Suprapubic skin (tissue), 4 donors: ENCODE data around the gene ZNF532. TPM values are rescaled to one million over a fixed set of nuclear protein-coding genes. Genes with fewer than 3 reads are reported as not detected.

ENCODE experiments used
- DNase-seq, 2 donors: peaks; one replicate each; pipeline ENCODE4 v3.0.0-alpha.2; 2019; ENCODE audit warnings: low spot score in 2 of 2
- H3K27ac ChIP-seq: fragments of 200-600 bp; sonication (generic); one replicate; pipeline ENCODE4 v1.5.1; 2019
- H3K27me3 ChIP-seq: fragments of 200-600 bp; sonication (generic); one replicate; pipeline ENCODE4 v1.5.1; 2019
- H3K36me3 ChIP-seq: fragments of 200-600 bp; sonication (generic); one replicate; pipeline ENCODE4 v1.5.1; 2019
- H3K4me1 ChIP-seq: fragments of 200-600 bp; sonication (generic); one replicate; pipeline ENCODE4 v1.5.1; 2019
- H3K4me3 ChIP-seq: fragments of 200-600 bp; sonication (generic); one replicate; pipeline ENCODE4 v1.5.1; 2019; ENCODE audit warnings: mild to moderate bottlenecking
- H3K9me3 ChIP-seq: fragments of 200-600 bp; sonication (generic); one replicate; pipeline ENCODE4 v1.5.1; 2019
- EP300 ChIP-seq: sonication (generic); formaldehyde crosslinking; IDR thresholded peaks from one replicate; pipeline ENCODE4 v1.6.1; 2017; ENCODE audit warnings: antibody characterized with exemption
- POLR2A ChIP-seq, 2 donors: fragments of 450-650 bp; IDR thresholded peaks; one replicate each; pipeline ENCODE4 v1.6.1; 2017; ENCODE audit warnings: antibody characterized with exemption in 2 of 2, mild to moderate bottlenecking in 2 of 2, moderate library complexity in 2 of 2
- POLR2AphosphoS5 ChIP-seq, 3 donors: sonication (generic); formaldehyde crosslinking; IDR thresholded peaks; one replicate each; pipeline ENCODE4 v1.6.1; 2017; ENCODE audit warnings: antibody characterized with exemption in 3 of 3
- WGBS: methylation state at CpG from one replicate; pipeline ENCODE4 v1.1.5; 2018; 5-methylcytosine and 5-hydroxymethylcytosine counted together
- total RNA-seq, 4 donors: library from RNA; depleted of rRNA; stranded (reverse); fragments of >200 nt; gene quantifications; one replicate each; pipeline ENCODE4 v1.1.0, GENCODE V29; 2016
- TF ChIP-seq, protein P1 (sequence below), 2 donors: fragments of 200-600 bp in 1 of 2; fragments of 450-650 bp in 1 of 2; sonication (generic) in 1 of 2; IDR thresholded peaks; one replicate each; pipeline ENCODE4 v1.5.1; 2016 to 2019; ENCODE audit warnings: antibody characterized with exemption in 2 of 2, mild to moderate bottlenecking in 1 of 2, moderate library complexity in 1 of 2

Gene ZNF532
- total RNA-seq, 4 donors from 2014 or later, result 31.1 to 58.5 (median 51.7) TPM

DNA sequence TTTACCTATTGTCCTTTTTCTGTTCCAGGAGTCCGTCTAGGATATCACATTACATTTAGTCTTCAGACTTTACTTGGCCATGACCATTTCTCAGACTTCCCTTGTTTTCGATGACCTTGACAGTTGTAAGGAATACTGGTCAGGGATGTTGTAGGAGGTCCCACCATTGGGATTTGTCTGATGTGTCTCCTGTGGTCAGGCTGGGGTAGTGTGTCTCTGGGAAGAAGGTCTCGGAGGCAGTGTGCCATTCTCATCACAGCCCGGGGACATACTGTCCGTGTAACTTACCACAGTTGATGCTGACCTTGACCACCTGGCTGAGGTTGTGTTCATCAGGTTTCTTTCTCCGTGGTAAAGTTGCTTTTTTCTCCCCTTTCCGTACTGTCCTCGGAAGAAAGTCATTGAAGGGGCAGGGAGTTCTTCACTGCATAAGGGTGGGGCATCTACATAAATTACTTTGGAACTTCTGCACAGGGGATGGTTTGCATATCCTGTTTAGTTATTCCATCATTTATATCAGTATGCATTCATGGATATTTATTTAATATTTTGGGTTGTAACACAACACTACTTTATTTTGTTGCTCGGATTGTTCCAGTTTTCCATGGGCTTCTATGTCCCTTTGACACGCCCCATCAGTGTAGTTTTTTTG lies 41.2 kb downstream of the ZNF532 start:
- H3K27me3 ChIP-seq, result no peaks in the 10 kb centered on the region
- peaks cover 10% of the 10 kb centered on the region for H3K36me3 ChIP-seq
- no peaks in the 10 kb centered on the region for H3K9me3 ChIP-seq
- no peak for DNase-seq
- 88% methylated on average over 10 of the region's 10 CpGs for WGBS
- H3K4me3 ChIP-seq, result no peak overlapping the region
- TF ChIP-seq POLR2AphosphoS5 (IDR thresholded peaks at IDR 0.05), result no peak
- TF ChIP-seq EP300, result no peak
- TF ChIP-seq, protein P1, sequence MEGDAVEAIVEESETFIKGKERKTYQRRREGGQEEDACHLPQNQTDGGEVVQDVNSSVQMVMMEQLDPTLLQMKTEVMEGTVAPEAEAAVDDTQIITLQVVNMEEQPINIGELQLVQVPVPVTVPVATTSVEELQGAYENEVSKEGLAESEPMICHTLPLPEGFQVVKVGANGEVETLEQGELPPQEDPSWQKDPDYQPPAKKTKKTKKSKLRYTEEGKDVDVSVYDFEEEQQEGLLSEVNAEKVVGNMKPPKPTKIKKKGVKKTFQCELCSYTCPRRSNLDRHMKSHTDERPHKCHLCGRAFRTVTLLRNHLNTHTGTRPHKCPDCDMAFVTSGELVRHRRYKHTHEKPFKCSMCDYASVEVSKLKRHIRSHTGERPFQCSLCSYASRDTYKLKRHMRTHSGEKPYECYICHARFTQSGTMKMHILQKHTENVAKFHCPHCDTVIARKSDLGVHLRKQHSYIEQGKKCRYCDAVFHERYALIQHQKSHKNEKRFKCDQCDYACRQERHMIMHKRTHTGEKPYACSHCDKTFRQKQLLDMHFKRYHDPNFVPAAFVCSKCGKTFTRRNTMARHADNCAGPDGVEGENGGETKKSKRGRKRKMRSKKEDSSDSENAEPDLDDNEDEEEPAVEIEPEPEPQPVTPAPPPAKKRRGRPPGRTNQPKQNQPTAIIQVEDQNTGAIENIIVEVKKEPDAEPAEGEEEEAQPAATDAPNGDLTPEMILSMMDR (IDR thresholded peaks at IDR 0.05), result no peak
- no peaks in the 10 kb centered on the region for H3K4me1 ChIP-seq
- H3K27ac ChIP-seq, result no peak overlapping the region

DNA sequence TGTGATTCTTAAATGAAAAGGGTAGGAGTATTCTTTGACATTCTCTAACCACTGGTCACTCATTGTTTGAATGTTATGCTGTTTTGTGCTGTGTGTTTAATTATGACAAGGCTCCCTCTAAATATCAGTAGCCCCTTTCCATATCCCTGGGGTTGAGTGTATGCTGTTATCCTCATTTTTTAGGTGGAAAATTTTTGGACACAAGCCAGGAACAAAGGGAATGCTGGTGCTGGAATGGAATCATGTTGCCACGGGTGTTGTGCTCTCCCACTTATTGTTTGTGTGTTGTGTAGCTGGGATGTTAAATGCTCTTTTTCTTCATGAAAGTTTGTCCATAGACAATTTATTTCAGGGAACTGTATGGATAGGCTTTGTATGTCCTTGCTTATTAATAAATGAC lies 43.3 kb downstream of the ZNF532 start:
- Histone ChIP-seq H3K4me1 (no peaks in the 10 kb centered on the region), H3K27ac (no peak overlapping the region), H3K36me3 (no peaks in the 10 kb centered on the region), H3K9me3 (no peaks in the 10 kb centered on the region), H3K4me3 (no peak overlapping the region), H3K27me3 (no peaks in the 10 kb centered on the region)
- TF ChIP-seq EP300 (no peak), POLR2A (IDR thresholded peaks at IDR 0.05) (no peak), POLR2AphosphoS5 (IDR thresholded peaks at IDR 0.05) (no peak)
- TF ChIP-seq, protein P1 (IDR thresholded peaks at IDR 0.05), result no peak
- WGBS, result 52% methylated on average over 1 of the region's 1 CpG
- DNase-seq, result no peak

DNA sequence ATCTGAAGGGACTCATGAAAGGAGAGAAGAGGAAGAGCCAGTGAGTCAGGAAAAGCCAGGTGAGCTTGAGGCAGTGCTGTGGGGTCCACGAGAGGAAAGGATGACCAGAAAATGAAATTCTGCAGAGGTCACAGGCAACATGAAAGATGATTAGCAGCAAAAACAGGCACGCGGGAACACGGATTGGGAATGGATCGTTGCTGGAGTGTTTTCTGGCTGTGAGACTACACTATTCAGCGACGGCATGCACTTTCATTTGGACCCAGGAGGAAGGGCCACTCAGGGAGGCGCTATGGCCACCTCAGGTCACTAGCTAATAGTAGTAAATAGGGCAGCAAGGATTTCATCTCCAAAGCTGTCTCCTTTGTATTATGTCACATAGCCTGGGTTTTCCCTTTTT lies 44.8 kb downstream of the ZNF532 start:
- 91% methylated on average over 8 of the region's 8 CpGs for WGBS
- Histone ChIP-seq H3K27me3 (no peaks in the 10 kb centered on the region), H3K36me3 (no peaks in the 10 kb centered on the region), H3K4me3 (no peak overlapping the region), H3K4me1 (no peaks in the 10 kb centered on the region), H3K9me3 (no peaks in the 10 kb centered on the region), H3K27ac (no peak overlapping the region)
- DNase-seq, result no peak
- no peak for TF ChIP-seq EP300
- TF ChIP-seq, protein P1 (IDR thresholded peaks at IDR 0.05), result no peak
- no peak for TF ChIP-seq POLR2AphosphoS5 (IDR thresholded peaks at IDR 0.05)
- no peak for TF ChIP-seq POLR2A (IDR thresholded peaks at IDR 0.05)

DNA sequence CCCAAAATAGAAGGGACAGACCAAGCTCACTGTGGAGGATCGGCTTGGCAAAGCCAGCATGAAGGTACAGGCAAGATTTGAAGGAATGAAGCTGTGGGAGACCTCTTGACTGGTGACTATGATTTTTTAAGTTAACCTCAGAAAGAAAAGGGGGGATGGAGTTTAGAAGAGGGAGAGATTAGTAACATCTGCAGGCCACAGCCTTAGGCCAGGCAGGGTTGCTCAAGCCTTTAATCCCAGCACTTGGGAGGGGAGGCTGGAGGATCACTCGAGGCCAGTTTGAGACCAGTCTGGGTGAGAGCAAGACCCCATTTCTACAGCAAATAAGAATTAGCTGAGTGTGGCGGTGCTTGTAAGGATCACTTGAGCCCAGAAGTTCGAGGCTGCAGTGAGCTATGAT lies 46.6 kb downstream of the ZNF532 start:
- H3K9me3 ChIP-seq, result no peaks in the 10 kb centered on the region
- H3K36me3 ChIP-seq, result peaks cover 5% of the 10 kb centered on the region
- WGBS, result 75% methylated on average over 4 of the region's 4 CpGs
- no peak for DNase-seq
- no peak overlapping the region for H3K4me3 ChIP-seq
- TF ChIP-seq POLR2AphosphoS5 (IDR thresholded peaks at IDR 0.05), result no peak
- TF ChIP-seq, protein P1 (IDR thresholded peaks at IDR 0.05), result no peak
- no peaks in the 10 kb centered on the region for H3K4me1 ChIP-seq
- H3K27ac ChIP-seq, result no peak overlapping the region
- no peaks in the 10 kb centered on the region for H3K27me3 ChIP-seq

DNA sequence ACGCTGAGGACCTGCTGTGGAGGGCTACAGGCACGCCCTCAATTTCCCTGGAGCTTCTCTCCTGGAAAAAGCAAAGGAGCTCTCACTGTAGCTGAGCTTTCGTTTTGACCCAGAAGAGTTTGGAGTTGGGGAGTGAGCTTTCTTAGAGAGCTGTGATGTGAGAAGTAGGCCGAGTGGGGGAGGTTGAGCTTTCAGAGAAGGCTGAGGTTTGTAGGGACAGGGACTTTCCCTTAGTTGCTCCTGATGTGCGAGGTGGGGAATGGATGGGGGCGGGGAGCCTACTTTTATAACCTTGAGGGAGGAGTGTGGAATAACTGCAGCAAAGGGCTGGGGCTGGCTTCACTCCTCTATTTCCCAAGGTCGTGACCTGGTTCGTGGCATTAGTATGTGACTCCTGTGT lies 47.1 kb downstream of the ZNF532 start:
- H3K4me3 ChIP-seq, result no peak overlapping the region
- H3K9me3 ChIP-seq, result no peaks in the 10 kb centered on the region
- WGBS, result 51% methylated on average over 8 of the region's 8 CpGs
- peaks cover 9% of the 10 kb centered on the region for H3K36me3 ChIP-seq
- H3K27ac ChIP-seq, result no peak overlapping the region
- no peaks in the 10 kb centered on the region for H3K27me3 ChIP-seq
- DNase-seq, result no peak
- no peaks in the 10 kb centered on the region for H3K4me1 ChIP-seq
- TF ChIP-seq POLR2AphosphoS5 (IDR thresholded peaks at IDR 0.05), result no peak
- TF ChIP-seq, protein P1 (IDR thresholded peaks at IDR 0.05), result no peak
- TF ChIP-seq EP300, result no peak
- TF ChIP-seq POLR2A (IDR thresholded peaks at IDR 0.05), result no peak
